MG63 (cell line): ENCODE data around the gene SYNDIG1. TPM values are rescaled to one million over a fixed set of nuclear protein-coding genes. Genes with fewer than 3 reads are reported as not detected.
"Not testable (repeated sequence)": the region's sequence is repeated elsewhere in the genome, so short reads cannot be mapped to it uniquely, and the experiment has no call there.

ENCODE experiments used
- DNase-seq: peaks from one replicate; pipeline ENCODE4 v3.0.0-alpha.2; 2020
- H3K27me3 ChIP-seq: fragments of 250-450 bp; sonication (Bioruptor Pico); 2 replicates; pipeline ENCODE4 v1.5.1; 2020; ENCODE audit warnings: mild to moderate bottlenecking, moderate library complexity
- H3K36me3 ChIP-seq: fragments of 250-450 bp; sonication (Bioruptor Pico); 2 replicates; pipeline ENCODE4 v1.5.1; 2020; ENCODE audit warnings: mild to moderate bottlenecking, moderate library complexity
- H3K4me3 ChIP-seq: fragments of 250-450 bp; sonication (Bioruptor Pico); 2 replicates; pipeline ENCODE4 v1.5.1; 2020; ENCODE audit warnings: mild to moderate bottlenecking, moderate library complexity
- H3K9me3 ChIP-seq: fragments of 250-450 bp; sonication (Bioruptor Pico); 2 replicates; pipeline ENCODE4 v1.5.1; 2020; ENCODE audit warnings: mild to moderate bottlenecking, moderate library complexity
- total RNA-seq: library from RNA; depleted of rRNA; stranded (reverse); fragments of >200 nt; shearing (Covaris generic); gene quantifications from 2 replicates; pipeline ENCODE4 v1.2.3, GENCODE V29; 2014; ENCODE audit warnings: low replicate concordance

Gene SYNDIG1
- total RNA-seq, 1 experiment from 2014 or later = 0.33 TPM

- no peaks in the 10 kb centered on the region for H3K36me3 ChIP-seq
- H3K9me3 ChIP-seq = no peaks in the 10 kb centered on the region
- DNase-seq = no peak
- H3K27me3 ChIP-seq = no peaks in the 10 kb centered on the region
- H3K4me3 ChIP-seq = no peak overlapping the region
These were observed 144.9 kb downstream of the SYNDIG1 start for GRCh38 chr20:24614341-24614740.

DNA sequence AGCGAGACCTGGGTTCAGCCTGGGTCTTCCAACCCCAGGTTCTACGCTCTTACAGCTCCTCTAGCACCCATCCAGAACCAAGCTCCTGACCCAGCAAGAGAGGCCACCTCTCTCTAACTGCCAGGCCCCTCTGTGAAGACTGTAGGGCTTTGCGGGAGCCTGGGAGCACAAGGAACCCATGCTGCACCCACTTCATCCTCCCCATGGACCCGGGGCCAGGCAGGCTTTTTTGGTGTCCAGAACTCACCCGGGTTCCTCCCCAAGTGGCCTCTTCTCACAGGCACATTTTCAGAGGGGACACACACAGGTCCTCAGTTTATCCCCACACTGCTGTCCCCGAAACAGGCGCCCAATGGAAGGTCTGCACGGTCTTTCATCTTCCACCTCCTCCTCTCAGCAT, 145.9 kb downstream of the SYNDIG1 start:
- H3K9me3 ChIP-seq = no peaks in the 10 kb centered on the region
- H3K4me3 ChIP-seq = no peak overlapping the region
- no peaks in the 10 kb centered on the region for H3K27me3 ChIP-seq
- no peak for DNase-seq
- H3K36me3 ChIP-seq = no peaks in the 10 kb centered on the region

DNA sequence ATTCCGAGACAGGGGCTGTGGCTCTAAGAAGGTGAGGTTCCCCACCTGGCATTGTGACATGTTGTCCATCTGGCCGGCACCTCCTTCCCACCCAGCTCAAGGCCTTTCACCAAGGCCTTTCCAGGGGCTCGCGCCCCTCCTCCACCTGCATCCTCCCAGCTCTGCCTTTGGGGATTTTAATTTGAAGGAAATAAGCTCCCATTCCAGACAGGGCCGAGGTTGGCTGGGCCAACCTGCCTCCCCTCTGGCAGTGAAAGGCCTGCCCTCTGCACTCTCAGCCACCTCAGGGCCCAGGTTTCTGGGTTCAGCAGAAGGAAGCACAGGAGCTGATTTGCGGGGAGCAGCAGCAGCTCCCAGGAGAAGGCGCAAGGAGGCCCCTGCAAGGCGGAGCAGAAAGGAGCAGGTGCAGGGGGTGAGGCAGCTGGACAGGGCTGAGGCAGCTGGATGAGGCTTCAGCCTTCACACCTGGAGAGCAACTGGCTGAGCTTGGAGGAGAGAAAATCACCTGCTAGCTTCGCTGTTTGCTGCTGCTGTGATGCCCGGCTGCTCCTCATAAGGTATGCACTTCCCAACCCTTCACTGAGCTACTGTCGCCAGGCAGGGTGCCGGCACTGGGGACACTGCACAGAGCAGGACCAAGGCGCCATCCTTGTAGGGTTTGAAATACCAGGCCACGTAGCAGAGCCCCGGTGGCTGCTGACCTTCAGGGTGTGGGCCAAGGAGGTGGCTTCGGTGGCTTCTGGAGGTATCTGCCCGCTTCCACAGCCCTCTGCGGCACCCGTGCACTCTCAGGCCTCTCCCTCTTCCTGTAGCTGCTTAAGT, 147.0 kb downstream of the SYNDIG1 start:
- no peak for DNase-seq
- Histone ChIP-seq H3K27me3 (no peaks in the 10 kb centered on the region), H3K36me3 (no peaks in the 10 kb centered on the region), H3K4me3 (no peak overlapping the region), H3K9me3 (no peaks in the 10 kb centered on the region)

GRCh38 chr20:24617080-24617432, 147.6 kb downstream of the SYNDIG1 start:
- Histone ChIP-seq H3K36me3 (no peaks in the 10 kb centered on the region), H3K4me3 (no peak overlapping the region), H3K27me3 (no peaks in the 10 kb centered on the region), H3K9me3 (no peaks in the 10 kb centered on the region)
- DNase-seq = no peak

DNA sequence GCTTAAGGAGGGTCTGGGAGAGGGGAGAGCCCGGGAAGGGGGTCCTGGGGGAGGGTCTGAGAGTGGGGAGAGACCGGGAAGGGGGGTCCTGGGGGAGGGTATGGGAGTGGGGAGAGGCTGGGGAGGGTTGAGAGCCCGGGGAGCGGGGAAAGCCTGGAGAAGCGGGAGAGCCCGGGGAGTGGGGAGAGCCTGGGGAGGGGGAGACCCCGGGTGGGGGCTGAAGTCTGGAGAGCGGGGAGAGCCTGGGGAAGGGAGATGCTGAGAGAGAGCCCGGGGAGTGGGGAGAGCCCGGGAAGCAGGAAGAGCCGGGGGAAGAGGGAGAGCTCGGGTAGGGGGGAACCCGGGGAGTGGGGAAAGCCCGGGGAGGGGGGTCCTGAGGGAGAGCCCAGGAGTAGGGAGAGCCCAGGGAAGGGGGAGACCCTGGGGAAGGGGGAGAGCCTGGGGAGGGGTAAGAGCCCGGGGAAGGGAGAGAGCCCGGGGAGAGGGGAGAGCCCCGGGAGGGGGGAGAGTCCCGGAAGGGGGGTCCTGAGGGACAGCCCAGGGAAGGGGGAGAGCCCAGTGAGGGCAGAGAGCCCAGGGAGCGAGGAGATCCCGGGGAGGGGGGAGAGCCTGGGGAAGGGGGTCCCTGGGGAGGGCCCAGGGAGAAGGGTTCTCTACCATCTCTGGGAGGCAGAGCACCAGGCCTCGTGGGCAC, 148.5 kb downstream of the SYNDIG1 start:
- Histone ChIP-seq H3K27me3 (no peaks in the 10 kb centered on the region), H3K4me3 (no peak overlapping the region), H3K36me3 (no peaks in the 10 kb centered on the region), H3K9me3 (no peaks in the 10 kb centered on the region)
- DNase-seq = no peak

DNA sequence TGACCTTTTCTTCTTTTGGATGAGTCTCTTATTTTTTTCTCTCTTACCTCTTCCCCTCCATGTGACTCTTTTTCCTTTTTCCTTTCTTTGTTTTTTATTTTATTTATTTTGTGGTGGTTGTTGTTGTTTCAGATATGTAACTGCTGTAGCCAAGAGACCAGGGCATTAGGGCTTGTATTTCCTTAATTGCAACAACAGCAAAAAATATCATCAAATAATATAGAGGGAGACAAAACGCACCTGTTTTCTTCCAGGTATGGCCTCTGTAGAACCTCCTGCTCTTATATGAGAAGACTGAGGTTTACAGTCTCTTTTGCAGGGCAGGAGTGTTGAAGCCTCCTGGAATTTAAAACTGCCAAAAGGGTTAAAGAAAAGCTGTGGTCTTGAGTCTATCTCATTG, 149.3 kb downstream of the SYNDIG1 start:
- no peak overlapping the region for H3K4me3 ChIP-seq
- no peak for DNase-seq
- no peaks in the 10 kb centered on the region for H3K27me3 ChIP-seq
- no peaks in the 10 kb centered on the region for H3K9me3 ChIP-seq
- no peaks in the 10 kb centered on the region for H3K36me3 ChIP-seq

- no peak for DNase-seq
- Histone ChIP-seq H3K4me3 (no peak overlapping the region), H3K36me3 (no peaks in the 10 kb centered on the region), H3K27me3 (no peaks in the 10 kb centered on the region), H3K9me3 (no peaks in the 10 kb centered on the region)
These were observed 149.8 kb downstream of the SYNDIG1 start for GRCh38 chr20:24619212-24619611.

DNA sequence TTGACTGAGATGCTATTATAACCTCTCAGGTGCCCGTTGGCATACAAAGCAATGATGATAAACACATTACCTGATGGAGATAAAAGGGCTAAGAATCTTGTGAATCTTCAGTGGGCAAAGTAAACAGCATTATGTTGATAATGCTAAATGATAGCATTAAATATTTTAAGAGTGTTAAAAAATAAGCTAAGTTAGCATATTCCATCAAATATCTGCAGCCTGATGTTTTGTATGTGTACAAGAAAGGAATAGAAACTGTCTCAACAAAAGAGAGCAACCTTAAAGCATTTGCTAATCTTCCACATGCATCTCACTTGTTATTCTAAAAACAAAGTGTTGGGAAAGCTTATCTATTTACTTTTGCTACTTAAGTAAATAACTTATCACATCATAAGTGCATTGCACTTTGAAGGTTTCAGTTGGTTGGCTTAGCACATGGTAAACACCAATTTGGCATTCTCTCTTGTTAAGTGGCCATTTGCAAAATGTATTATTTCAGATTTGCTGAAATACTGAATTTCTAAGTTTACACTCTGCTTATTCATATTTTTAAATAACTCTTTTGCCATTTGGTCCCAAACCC, 151.6 kb downstream of the SYNDIG1 start:
- no peak overlapping the region for H3K4me3 ChIP-seq
- no peaks in the 10 kb centered on the region for H3K9me3 ChIP-seq
- DNase-seq = no peak
- H3K36me3 ChIP-seq = no peaks in the 10 kb centered on the region
- H3K27me3 ChIP-seq = no peaks in the 10 kb centered on the region

- no peak for DNase-seq
- H3K4me3 ChIP-seq = no peak overlapping the region
- no peaks in the 10 kb centered on the region for H3K27me3 ChIP-seq
- no peaks in the 10 kb centered on the region for H3K9me3 ChIP-seq
- H3K36me3 ChIP-seq = no peaks in the 10 kb centered on the region
These were observed 153.4 kb downstream of the SYNDIG1 start for GRCh38 chr20:24622856-24623255.

DNA sequence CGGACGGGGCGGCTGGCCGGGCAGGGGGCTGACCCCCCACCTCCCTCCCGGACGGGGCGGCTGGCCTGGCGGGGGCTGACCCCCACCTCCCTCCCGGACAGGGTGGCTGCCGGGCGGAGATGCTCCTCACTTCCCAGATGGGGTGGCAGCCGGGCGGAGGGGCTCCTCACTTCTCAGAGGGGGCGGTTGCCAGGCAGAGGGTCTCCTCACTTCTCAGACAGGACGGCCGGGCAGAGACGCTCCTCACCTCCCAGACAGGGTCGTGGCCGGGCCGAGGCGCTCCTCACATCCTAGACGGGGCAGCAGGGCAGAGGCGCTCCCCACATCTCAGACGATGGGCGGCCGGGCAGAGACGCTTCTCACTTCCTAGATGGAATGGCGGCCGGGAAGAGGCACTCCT, 156.7 kb downstream of the SYNDIG1 start:
- H3K27me3 ChIP-seq, H3K4me3 ChIP-seq, H3K36me3 ChIP-seq, H3K9me3 ChIP-seq, DNase-seq: not testable (repeated sequence)

DNA sequence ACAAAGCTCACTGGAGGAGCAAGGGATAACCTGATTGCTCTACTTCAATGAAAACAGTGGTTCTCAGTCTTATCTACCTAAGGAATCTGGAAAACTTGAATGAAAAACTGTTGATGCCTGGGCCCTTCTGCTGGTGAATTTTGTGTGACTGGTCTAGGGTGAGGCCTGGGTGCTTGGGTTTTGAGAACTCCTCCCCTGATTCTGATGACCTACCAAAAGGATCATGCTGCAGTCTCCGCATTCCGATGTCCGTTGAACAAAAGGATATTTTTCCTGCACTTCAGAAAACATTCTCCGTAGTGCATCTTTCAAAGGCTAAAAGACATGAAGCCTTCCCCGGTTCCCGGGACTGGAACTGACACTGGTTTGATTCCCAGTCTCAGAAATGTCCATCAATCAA, 157.9 kb downstream of the SYNDIG1 start:
- DNase-seq = no peak

GRCh38 chr20:24627926-24628325, 158.5 kb downstream of the SYNDIG1 start:
- no peaks in the 10 kb centered on the region for H3K9me3 ChIP-seq
- no peaks in the 10 kb centered on the region for H3K27me3 ChIP-seq
- DNase-seq = no peak
- no peaks in the 10 kb centered on the region for H3K36me3 ChIP-seq
- H3K4me3 ChIP-seq = no peak overlapping the region

More for the DNA sequence above, 157.9 kb downstream of the SYNDIG1 start:
- H3K36me3 ChIP-seq = no peaks in the 10 kb centered on the region
- no peak overlapping the region for H3K4me3 ChIP-seq
- H3K27me3 ChIP-seq = no peaks in the 10 kb centered on the region
- H3K9me3 ChIP-seq = no peaks in the 10 kb centered on the region

DNA sequence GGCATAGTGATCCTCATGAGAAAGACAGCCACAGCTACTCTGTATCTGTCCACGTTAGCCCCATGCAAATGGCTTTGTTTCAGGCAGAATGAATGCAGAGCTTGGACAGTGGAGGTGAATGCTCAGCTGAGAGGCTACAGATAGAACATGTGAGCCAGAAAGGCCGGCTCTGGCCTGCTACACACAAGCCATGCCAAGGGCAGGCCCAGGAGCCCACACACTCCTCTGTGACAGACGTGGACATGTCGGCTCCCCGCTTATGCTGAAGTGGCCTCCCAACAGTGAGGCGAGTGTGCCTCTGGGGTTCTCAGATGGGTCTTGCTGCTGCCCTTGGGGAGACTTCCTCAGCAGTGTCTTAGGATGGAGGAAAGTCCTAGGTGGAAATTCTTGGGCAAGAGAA, 159.6 kb downstream of the SYNDIG1 start:
- H3K36me3 ChIP-seq = no peaks in the 10 kb centered on the region
- H3K4me3 ChIP-seq = no peak overlapping the region
- no peaks in the 10 kb centered on the region for H3K9me3 ChIP-seq
- no peaks in the 10 kb centered on the region for H3K27me3 ChIP-seq
- DNase-seq = no peak

- H3K4me3 ChIP-seq = no peak overlapping the region
- DNase-seq = no peak
These were observed 160.2 kb downstream of the SYNDIG1 start for GRCh38 chr20:24629668-24630067.

DNA sequence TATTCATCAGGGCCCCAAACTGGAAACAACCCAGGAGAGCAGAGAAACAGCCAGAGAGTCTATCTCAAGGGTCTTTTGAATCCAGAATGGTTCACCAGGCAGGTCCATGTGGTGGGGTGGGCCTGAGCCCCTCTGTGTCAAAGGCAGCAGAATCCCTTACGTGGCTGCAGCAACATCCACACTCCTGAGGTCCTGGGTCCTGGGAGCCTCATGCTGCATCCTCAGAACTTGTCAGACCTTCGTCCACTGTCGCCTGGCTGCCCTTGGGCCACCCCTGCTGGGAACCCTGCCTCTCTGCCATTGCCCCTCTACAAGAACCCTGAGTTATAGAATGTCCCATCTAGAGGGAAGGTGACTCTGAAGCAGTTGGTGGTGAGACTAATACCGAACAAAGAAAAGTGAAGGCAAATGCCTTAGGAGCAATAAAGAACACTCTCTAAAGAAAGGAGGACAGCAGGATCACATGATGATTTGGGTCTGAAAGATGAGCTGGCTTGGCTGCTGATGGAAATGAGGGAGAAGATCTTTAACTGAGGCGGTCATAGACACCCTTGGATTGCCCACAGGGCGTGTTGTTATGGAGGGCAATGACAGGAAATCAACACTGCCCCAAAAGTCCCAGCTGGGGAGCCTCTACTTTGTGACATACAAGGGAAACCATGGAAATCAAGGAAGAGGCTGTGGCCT, 161.2 kb downstream of the SYNDIG1 start:
- H3K36me3 ChIP-seq = no peaks in the 10 kb centered on the region
- no peaks in the 10 kb centered on the region for H3K27me3 ChIP-seq
- H3K4me3 ChIP-seq = no peak overlapping the region
- DNase-seq = no peak
- H3K9me3 ChIP-seq = no peaks in the 10 kb centered on the region

More at GRCh38 chr20:24629668-24630067, 160.2 kb downstream of the SYNDIG1 start:
- H3K27me3 ChIP-seq = no peaks in the 10 kb centered on the region
- no peaks in the 10 kb centered on the region for H3K9me3 ChIP-seq
- no peaks in the 10 kb centered on the region for H3K36me3 ChIP-seq

DNA sequence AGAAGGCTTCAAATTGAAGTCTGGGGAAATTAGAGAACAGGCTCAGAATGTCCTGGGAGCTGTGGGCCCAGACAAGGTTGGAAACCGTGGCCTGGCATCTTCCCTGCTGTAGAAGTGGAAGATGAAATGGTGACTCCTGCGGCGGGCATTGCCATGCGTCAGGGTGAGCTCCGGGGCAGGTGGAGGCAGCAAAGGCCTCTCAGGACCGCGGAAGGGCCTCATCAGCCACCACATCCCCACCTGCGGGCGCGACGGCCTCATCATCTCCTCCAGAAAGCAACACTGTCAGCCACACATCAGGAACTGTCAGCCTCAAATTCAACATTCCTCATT, 161.7 kb downstream of the SYNDIG1 start:
- Histone ChIP-seq H3K4me3 (no peak overlapping the region), H3K36me3 (no peaks in the 10 kb centered on the region), H3K9me3 (no peaks in the 10 kb centered on the region), H3K27me3 (no peaks in the 10 kb centered on the region)
- no peak for DNase-seq

DNA sequence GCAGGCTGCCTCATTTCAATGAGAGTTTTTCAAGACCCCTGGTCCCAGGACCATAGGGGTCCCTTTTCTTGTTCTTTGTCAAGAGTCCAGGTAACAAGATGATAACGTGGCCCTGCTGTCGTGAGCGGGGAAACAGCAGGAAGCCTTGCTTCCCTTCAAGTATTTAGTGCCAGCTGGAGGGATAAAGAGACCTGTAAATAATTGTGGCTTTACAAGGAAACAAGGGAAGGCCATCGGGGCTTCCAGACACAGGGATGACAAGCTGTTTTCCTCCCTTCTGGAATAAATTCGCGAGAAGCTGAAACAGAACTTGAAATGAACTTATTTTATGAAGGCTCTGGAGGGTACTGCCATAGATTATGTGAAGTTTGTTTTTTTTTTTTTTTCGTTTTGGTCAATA, 163.2 kb downstream of the SYNDIG1 start:
- no peak for DNase-seq
- no peaks in the 10 kb centered on the region for H3K36me3 ChIP-seq
- H3K4me3 ChIP-seq = no peak overlapping the region
- H3K27me3 ChIP-seq = no peaks in the 10 kb centered on the region
- H3K9me3 ChIP-seq = no peaks in the 10 kb centered on the region
